Kidney epithelial cell (primary cell): ENCODE measurements around the gene SERPINB1. TPM values are rescaled to one million over a fixed set of nuclear protein-coding genes. Genes with fewer than 3 reads are reported as not detected.
A peak's percentile ranks its signal among the peaks of the same experiment; 100 is the strongest.

ENCODE experiments used
- DNase-seq: peaks from one replicate; pipeline ENCODE4 v3.0.0-alpha.2; 2010; ENCODE audit warnings: low read depth
- H3K27me3 ChIP-seq: 2 replicates; pipeline ENCODE4 v1.6.0; 2011; ENCODE audit warnings: low read length; ENCODE audit not compliant: control insufficient read depth, insufficient read depth
- H3K36me3 ChIP-seq: 2 replicates; pipeline ENCODE4 v1.5.1; 2011; ENCODE audit warnings: low read length; ENCODE audit not compliant: control insufficient read depth, insufficient read depth
- H3K4me3 ChIP-seq: 2 replicates; pipeline ENCODE4 v1.5.1; 2011; ENCODE audit warnings: low read depth, mild to moderate bottlenecking, control low read depth, low read length
- CTCF ChIP-seq: IDR thresholded peaks from 2 replicates; pipeline ENCODE4 v1.5.1; 2011; ENCODE audit warnings: mild to moderate bottlenecking, moderate library complexity, low read length, control low read depth, inconsistent platforms; ENCODE audit not compliant: insufficient read depth, poor library complexity, severe bottlenecking
- total RNA-seq: library from RNA; depleted of rRNA; stranded (reverse); fragments of >200 nt; gene quantifications from 2 replicates; pipeline ENCODE4 v1.2.3, GENCODE V29; 2015

The SERPINB1 gene
- total RNA-seq, 1 donor from 2014 or later, result 43.2 TPM

- no peaks in the 10 kb centered on the region for H3K27me3 ChIP-seq
- DNase-seq, result no peak
- no peaks in the 10 kb centered on the region for H3K36me3 ChIP-seq
- TF ChIP-seq CTCF, result no peak
- H3K4me3 ChIP-seq, result no peak overlapping the region
Measured at GRCh38 chr6:2848851-2849250, 7.2 kb upstream of the SERPINB1 start.

- no peak for DNase-seq
- Histone ChIP-seq H3K36me3 (no peaks in the 10 kb centered on the region), H3K4me3 (no peak overlapping the region), H3K27me3 (no peaks in the 10 kb centered on the region)
- no peak for TF ChIP-seq CTCF
Measured at GRCh38 chr6:2845880-2846208, 4.2 kb upstream of the SERPINB1 start.

GRCh38 chr6:2844008-2844407 lies 2.3 kb upstream of the SERPINB1 start:
- Histone ChIP-seq H3K4me3 (no peak overlapping the region), H3K27me3 (no peaks in the 10 kb centered on the region), H3K36me3 (no peaks in the 10 kb centered on the region)
- no peak for TF ChIP-seq CTCF
- DNase-seq, result no peak

GRCh38 chr6:2843138-2843740 lies 1.6 kb upstream of the SERPINB1 start:
- H3K27me3 ChIP-seq, result no peaks in the 10 kb centered on the region
- no peak overlapping the region for H3K4me3 ChIP-seq
- no peaks in the 10 kb centered on the region for H3K36me3 ChIP-seq
- no peak for TF ChIP-seq CTCF
- DNase-seq, result no peak

GRCh38 chr6:2842139-2842552 lies 483 bp upstream of the SERPINB1 start:
- DNase-seq, result no peak
- Histone ChIP-seq H3K36me3 (no peaks in the 10 kb centered on the region), H3K4me3 (peak overlapping the region; percentile 37), H3K27me3 (no peaks in the 10 kb centered on the region)
- TF ChIP-seq CTCF, result no peak

- no peak for TF ChIP-seq CTCF
- Histone ChIP-seq H3K27me3 (no peaks in the 10 kb centered on the region), H3K4me3 (no peak overlapping the region), H3K36me3 (peaks cover under 1% of the 10 kb centered on the region)
- DNase-seq, result no peak
Measured at GRCh38 chr6:2840749-2841061, 958 bp downstream of the SERPINB1 start.
